Neural progenitor cell (in vitro differentiated cells): ENCODE data around the gene RUBCN. TPM values are rescaled to one million over a fixed set of nuclear protein-coding genes. Genes with fewer than 3 reads are reported as not detected.

ENCODE experiments used
- DNase-seq: peaks from one replicate; pipeline ENCODE4 v3.0.0-alpha.2; 2016; ENCODE audit warnings: low spot score
- H2AFZ ChIP-seq: fragments of 200-600 bp; sonication (generic); replicated peaks from 2 replicates; pipeline ENCODE4 v1.6.1; 2016; ENCODE audit warnings: antibody characterized with exemption
- H3F3A ChIP-seq: fragments of 200-600 bp; sonication (generic); 2 replicates; pipeline ENCODE4 v1.6.1; 2016; ENCODE audit warnings: antibody characterized with exemption, low read depth
- H3K27ac ChIP-seq: fragments of 200-600 bp; sonication (generic); 2 replicates; pipeline ENCODE4 v1.5.1; 2016; ENCODE audit warnings: mild to moderate bottlenecking
- H3K27me3 ChIP-seq: fragments of 200-600 bp; sonication (generic); 2 replicates; pipeline ENCODE4 v1.6.1; 2016; ENCODE audit warnings: mild to moderate bottlenecking, moderate library complexity
- H3K36me3 ChIP-seq: fragments of 200-600 bp; sonication (generic); 2 replicates; pipeline ENCODE4 v1.5.1; 2016
- H3K4me1 ChIP-seq: fragments of 200-600 bp; sonication (generic); 2 replicates; pipeline ENCODE4 v1.6.1; 2016; ENCODE audit warnings: mixed run types
- H3K4me2 ChIP-seq: fragments of 200-600 bp; sonication (generic); 2 replicates; pipeline ENCODE4 v1.6.1; 2016
- H3K4me3 ChIP-seq: fragments of 200-600 bp; sonication (generic); 2 replicates; pipeline ENCODE4 v1.5.1; 2016
- H3K79me2 ChIP-seq: fragments of 200-600 bp; sonication (generic); 2 replicates; pipeline ENCODE4 v1.6.1; 2016; ENCODE audit warnings: low read depth
- H3K9ac ChIP-seq: fragments of 200-600 bp; sonication (generic); 2 replicates; pipeline ENCODE4 v1.6.1; 2016
- H3K9me3 ChIP-seq: fragments of 200-600 bp; sonication (generic); 2 replicates; pipeline ENCODE4 v1.5.1; 2016; ENCODE audit warnings: low read depth
- H4K20me1 ChIP-seq: fragments of 200-600 bp; sonication (generic); 2 replicates; pipeline ENCODE4 v1.6.1; 2016; ENCODE audit warnings: low read depth
- H3K27ac Mint-ChIP-seq: 3 replicates; pipeline ENCODE4 v1.8.0; 2021; ENCODE audit warnings: mixed read lengths
- H3K27me3 Mint-ChIP-seq: 2 replicates; pipeline ENCODE4 v1.8.0; 2022; ENCODE audit warnings: low read depth, mild to moderate bottlenecking, inconsistent platforms, moderate library complexity, mixed read lengths; ENCODE audit not compliant: insufficient read depth
- H3K36me3 Mint-ChIP-seq: 3 replicates; pipeline ENCODE4 v1.8.0; 2021; ENCODE audit warnings: mixed read lengths
- H3K4me1 Mint-ChIP-seq: 3 replicates; pipeline ENCODE4 v1.8.0; 2021; ENCODE audit warnings: mixed read lengths
- H3K4me3 Mint-ChIP-seq: 3 replicates; pipeline ENCODE4 v1.8.0; 2021; ENCODE audit warnings: mild to moderate bottlenecking, moderate library complexity, mixed read lengths
- H3K9me3 Mint-ChIP-seq: 3 replicates; pipeline ENCODE4 v1.8.0; 2020; ENCODE audit warnings: mixed read lengths
- EZH2 ChIP-seq: fragments of 200-600 bp; sonication (generic); IDR thresholded peaks from 2 replicates; pipeline ENCODE4 v1.6.1; 2017; ENCODE audit warnings: antibody characterized with exemption, mild to moderate bottlenecking, moderate library complexity
- EZH2phosphoT487 ChIP-seq: fragments of 200-600 bp; sonication (generic); IDR thresholded peaks from 2 replicates; pipeline ENCODE4 v1.6.1; 2017; ENCODE audit warnings: antibody characterized with exemption
- total RNA-seq: library from RNA; depleted of rRNA; stranded (reverse); fragments of >200 nt; gene quantifications from 2 replicates; pipeline ENCODE4 v1.2.3, GENCODE V29; 2015; ENCODE audit warnings: low replicate concordance
- TF ChIP-seq, protein P1 (sequence below): fragments of 200-600 bp; sonication (generic); IDR thresholded peaks from 2 replicates; pipeline ENCODE4 v1.5.1; 2017; ENCODE audit warnings: antibody characterized with exemption, mild to moderate bottlenecking

RUBCN gene
- total RNA-seq, 1 donor from 2014 or later, result 6.4 TPM

DNA sequence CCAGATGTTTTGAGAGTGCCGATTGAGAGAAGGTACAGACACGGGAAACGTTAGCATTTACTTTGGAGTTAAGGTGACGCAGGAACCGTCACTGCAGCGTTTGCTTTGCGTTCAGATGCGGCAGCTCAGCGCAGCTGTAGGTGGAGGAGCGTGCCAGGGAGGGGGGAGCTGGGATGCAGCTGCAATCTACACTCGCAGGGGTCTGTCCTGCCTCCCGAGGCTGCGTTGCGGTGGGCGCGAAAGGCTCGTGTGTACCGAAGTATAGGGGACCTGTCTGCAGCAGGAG is 12.6 kb upstream of the RUBCN start:
- H3K27ac ChIP-seq, result no peak overlapping the region
- peaks cover 33% of the 10 kb centered on the region for H3K4me1 Mint-ChIP-seq

DNA sequence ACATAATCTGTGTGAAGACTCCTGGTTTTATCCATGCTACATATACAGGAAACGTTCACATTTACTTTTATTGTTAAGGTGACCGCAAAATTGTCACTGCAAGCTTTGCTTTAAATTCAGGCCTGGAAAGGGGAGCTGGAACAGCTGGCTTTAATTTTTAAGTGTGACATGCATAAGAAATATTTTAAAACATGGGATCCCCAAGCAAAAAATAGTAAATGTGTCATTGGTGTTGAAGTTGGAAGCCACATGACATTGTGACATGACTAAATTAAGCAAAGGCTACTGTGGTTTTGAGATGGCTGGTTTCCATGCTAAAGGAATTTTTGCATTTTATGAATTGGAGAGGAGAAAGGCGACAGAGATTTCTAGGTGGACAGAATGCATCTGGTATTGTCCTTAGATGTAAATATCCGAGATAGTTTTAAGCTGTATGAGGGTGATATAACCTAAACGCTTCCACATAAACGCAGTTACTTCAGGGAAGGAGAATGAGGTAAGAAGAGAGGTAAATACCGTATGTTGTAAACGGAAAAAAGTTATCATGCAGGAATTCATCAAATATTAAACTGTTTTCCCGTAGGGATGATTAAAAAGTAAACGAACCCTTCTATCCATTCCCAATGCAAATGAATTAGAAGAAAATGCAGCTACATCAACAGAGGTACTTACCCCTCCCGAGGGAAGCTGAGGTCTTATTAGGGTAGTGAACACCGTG is 12.1 kb upstream of the RUBCN start:
- Histone ChIP-seq H2AFZ (peak overlapping the region; percentile 83), H3K27me3 (peaks cover 35% of the 10 kb centered on the region), H3F3A (peaks cover 36% of the 10 kb centered on the region), H3K79me2 (peaks cover 29% of the 10 kb centered on the region), H3K4me2 (peak overlapping the region; percentile 77), H3K36me3 (no peaks in the 10 kb centered on the region), H3K9ac (no peak overlapping the region), H4K20me1 (peaks cover 32% of the 10 kb centered on the region), H3K27ac (no peak overlapping the region), H3K9me3 (no peaks in the 10 kb centered on the region), H3K4me1 (peaks cover 9% of the 10 kb centered on the region), H3K4me3 (peak overlapping the region; percentile 77)
- no peak for DNase-seq
- Mint-ChIP-seq H3K27me3 (peaks cover 10% of the 10 kb centered on the region), H3K36me3 (no peaks in the 10 kb centered on the region), H3K9me3 (peaks cover 4% of the 10 kb centered on the region), H3K27ac (peak overlapping the region; percentile 33), H3K4me1 (peaks cover 33% of the 10 kb centered on the region), H3K4me3 (peak overlapping the region; percentile 96)
- TF ChIP-seq EZH2 (no peak), EZH2phosphoT487 (no peak)
- TF ChIP-seq, protein P1, sequence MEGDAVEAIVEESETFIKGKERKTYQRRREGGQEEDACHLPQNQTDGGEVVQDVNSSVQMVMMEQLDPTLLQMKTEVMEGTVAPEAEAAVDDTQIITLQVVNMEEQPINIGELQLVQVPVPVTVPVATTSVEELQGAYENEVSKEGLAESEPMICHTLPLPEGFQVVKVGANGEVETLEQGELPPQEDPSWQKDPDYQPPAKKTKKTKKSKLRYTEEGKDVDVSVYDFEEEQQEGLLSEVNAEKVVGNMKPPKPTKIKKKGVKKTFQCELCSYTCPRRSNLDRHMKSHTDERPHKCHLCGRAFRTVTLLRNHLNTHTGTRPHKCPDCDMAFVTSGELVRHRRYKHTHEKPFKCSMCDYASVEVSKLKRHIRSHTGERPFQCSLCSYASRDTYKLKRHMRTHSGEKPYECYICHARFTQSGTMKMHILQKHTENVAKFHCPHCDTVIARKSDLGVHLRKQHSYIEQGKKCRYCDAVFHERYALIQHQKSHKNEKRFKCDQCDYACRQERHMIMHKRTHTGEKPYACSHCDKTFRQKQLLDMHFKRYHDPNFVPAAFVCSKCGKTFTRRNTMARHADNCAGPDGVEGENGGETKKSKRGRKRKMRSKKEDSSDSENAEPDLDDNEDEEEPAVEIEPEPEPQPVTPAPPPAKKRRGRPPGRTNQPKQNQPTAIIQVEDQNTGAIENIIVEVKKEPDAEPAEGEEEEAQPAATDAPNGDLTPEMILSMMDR, result no peak

More for the DNA sequence above, 12.6 kb upstream of the RUBCN start:
- Histone ChIP-seq H4K20me1 (peaks cover 37% of the 10 kb centered on the region), H3K36me3 (no peaks in the 10 kb centered on the region), H3K9ac (no peak overlapping the region), H3K4me3 (peak overlapping the region; percentile 77), H3F3A (peaks cover 36% of the 10 kb centered on the region), H2AFZ (peak overlapping the region; percentile 83), H3K4me1 (peaks cover 9% of the 10 kb centered on the region), H3K27me3 (peaks cover 35% of the 10 kb centered on the region), H3K9me3 (no peaks in the 10 kb centered on the region), H3K79me2 (peaks cover 34% of the 10 kb centered on the region), H3K4me2 (peak overlapping the region; percentile 77)
- Mint-ChIP-seq H3K9me3 (peaks cover 4% of the 10 kb centered on the region), H3K4me3 (peak overlapping the region; percentile 96), H3K36me3 (no peaks in the 10 kb centered on the region), H3K27ac (peak overlapping the region; percentile 33), H3K27me3 (peaks cover 10% of the 10 kb centered on the region)
- DNase-seq, result peak; percentile 79
- no peak for TF ChIP-seq EZH2
- no peak for TF ChIP-seq EZH2phosphoT487
- TF ChIP-seq, protein P1, result no peak

DNA sequence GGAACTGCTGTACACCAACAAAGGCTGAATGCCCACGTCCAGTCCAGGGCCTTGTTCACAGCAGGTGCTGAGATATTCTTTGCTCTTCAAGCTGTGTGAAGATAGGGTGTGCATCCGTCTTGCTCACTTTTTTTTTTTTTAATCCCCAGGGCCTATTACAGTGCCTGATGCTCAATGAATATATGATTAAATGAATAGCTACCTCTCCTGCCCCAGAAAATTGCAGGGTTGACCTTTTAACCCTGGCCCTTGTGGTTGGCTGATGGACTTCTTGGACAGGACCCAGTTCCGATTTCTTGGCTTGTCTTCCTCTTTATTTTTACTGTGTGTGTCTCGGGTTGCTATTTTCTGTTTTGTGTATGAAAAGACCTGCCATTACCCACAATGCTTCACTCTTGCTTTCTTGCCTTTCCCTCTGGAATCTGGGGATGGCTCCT is 10.1 kb upstream of the RUBCN start:
- peaks cover 13% of the 10 kb centered on the region for H3K27me3 Mint-ChIP-seq
- Histone ChIP-seq H3K4me2 (no peak overlapping the region), H3K4me1 (peaks cover 9% of the 10 kb centered on the region), H3K36me3 (no peaks in the 10 kb centered on the region), H3K27me3 (peaks cover 27% of the 10 kb centered on the region), H3K79me2 (peaks cover 9% of the 10 kb centered on the region), H2AFZ (no peak overlapping the region), H3K9ac (no peak overlapping the region), H4K20me1 (peaks cover 13% of the 10 kb centered on the region), H3K9me3 (no peaks in the 10 kb centered on the region), H3K4me3 (no peak overlapping the region), H3K27ac (no peak overlapping the region), H3F3A (peaks cover 39% of the 10 kb centered on the region)
- TF ChIP-seq EZH2 (no peak), EZH2phosphoT487 (no peak)
- TF ChIP-seq, protein P1, result no peak
- no peak overlapping the region for H3K27ac Mint-ChIP-seq
- no peaks in the 10 kb centered on the region for H3K36me3 Mint-ChIP-seq
- peaks cover 22% of the 10 kb centered on the region for H3K4me1 Mint-ChIP-seq
- no peak for DNase-seq
- no peak overlapping the region for H3K4me3 Mint-ChIP-seq
- H3K9me3 Mint-ChIP-seq, result peaks cover 4% of the 10 kb centered on the region
